KMS-11 (cell line): ENCODE data around the gene GNB1L.

Source experiments
- H2AFZ ChIP-seq: fragments of 200-600 bp; sonication (generic); 2 replicates; pipeline ENCODE4 v1.6.1; 2016; ENCODE audit warnings: antibody characterized with exemption, mixed run types, low read depth
- H3K27ac ChIP-seq: fragments of 200-600 bp; sonication (generic); 2 replicates; pipeline ENCODE4 v1.6.1; 2016; ENCODE audit warnings: mild to moderate bottlenecking, mixed run types
- H3K27me3 ChIP-seq: fragments of 200-600 bp; sonication (generic); 2 replicates; pipeline ENCODE4 v1.6.1; 2017; ENCODE audit warnings: mild to moderate bottlenecking, low read depth, mixed run types, moderate library complexity; ENCODE audit not compliant: insufficient read depth
- H3K36me3 ChIP-seq: fragments of 200-600 bp; sonication (generic); 2 replicates; pipeline ENCODE4 v1.6.1; 2017; ENCODE audit warnings: mild to moderate bottlenecking, mixed run types; ENCODE audit not compliant: insufficient read depth
- H3K4me1 ChIP-seq: fragments of 200-600 bp; sonication (generic); 2 replicates; pipeline ENCODE4 v1.6.1; 2016; ENCODE audit warnings: mild to moderate bottlenecking, low read depth, mixed run types; ENCODE audit not compliant: poor library complexity, severe bottlenecking
- H3K4me2 ChIP-seq: fragments of 200-600 bp; sonication (generic); 2 replicates; pipeline ENCODE4 v1.7.0; 2016; ENCODE audit warnings: mild to moderate bottlenecking, mixed run types
- H3K4me3 ChIP-seq: fragments of 200-600 bp; sonication (generic); IDR thresholded peaks from 2 replicates; pipeline ENCODE4 v1.6.1; 2017; ENCODE audit warnings: low read depth, low read length, mixed read lengths; ENCODE audit not compliant: insufficient read depth
- H3K79me2 ChIP-seq: fragments of 200-600 bp; sonication (generic); 2 replicates; pipeline ENCODE4 v1.6.1; 2016; ENCODE audit warnings: low read depth, mixed run types; ENCODE audit not compliant: insufficient read depth
- H3K9ac ChIP-seq: fragments of 200-600 bp; sonication (generic); 2 replicates; pipeline ENCODE4 v1.6.1; 2016; ENCODE audit warnings: mild to moderate bottlenecking, mixed run types
- H4K20me1 ChIP-seq: fragments of 200-600 bp; sonication (generic); 2 replicates; pipeline ENCODE4 v1.6.1; 2016; ENCODE audit warnings: mild to moderate bottlenecking, mixed run types; ENCODE audit not compliant: insufficient read depth
- CTCF ChIP-seq: fragments of 200-600 bp; sonication (generic); conservative IDR thresholded peaks from 2 replicates; pipeline ENCODE4 v1.6.1; 2017; ENCODE audit warnings: low read depth, mild to moderate bottlenecking, antibody characterized with exemption, low read length, moderate library complexity, mixed read lengths

The GNB1L gene

DNA sequence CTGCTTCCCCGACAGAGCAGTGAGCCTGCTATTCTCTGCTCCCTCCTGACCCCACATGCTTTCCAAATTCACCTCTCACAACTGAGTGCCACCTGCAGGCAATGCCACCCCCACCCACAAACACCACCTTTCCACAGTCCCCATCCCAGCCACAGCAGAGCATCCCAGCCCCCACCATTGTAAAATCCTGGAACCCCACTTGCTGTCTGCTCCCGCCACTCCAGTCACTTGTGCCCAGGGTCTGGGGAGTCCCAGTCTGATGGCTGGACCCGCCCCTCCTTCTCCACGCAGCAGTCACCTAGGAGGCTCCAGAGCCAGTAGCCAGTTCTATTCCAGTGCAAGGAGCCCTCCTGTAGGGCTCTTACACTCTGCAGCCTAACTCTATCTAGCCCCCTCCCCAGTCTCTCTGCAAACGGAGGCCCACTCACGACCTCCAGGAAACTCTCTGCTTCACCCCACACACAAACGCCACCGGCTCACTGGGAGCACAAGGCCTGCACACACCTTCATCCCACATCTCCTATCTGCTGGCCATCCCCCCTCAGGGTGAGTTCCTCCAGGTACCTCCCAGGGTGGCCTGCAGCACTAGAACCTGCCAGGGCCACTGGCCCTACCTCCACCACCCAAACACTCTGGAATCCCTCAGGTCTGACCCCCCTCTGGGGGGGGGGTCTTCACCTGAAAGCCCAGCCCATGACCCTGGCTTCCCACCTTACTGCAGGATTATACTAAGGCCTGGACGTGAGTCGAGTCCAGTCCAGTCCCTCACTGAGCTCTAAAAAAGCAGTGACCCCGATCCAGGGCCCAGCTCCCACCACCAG is 1.4 kb downstream of the GNB1L start:
- TF ChIP-seq CTCF: no peak
- Histone ChIP-seq H3K36me3 (no peaks in the 10 kb centered on the region), H3K4me1 (peaks cover 40% of the 10 kb centered on the region), H3K79me2 (peaks cover 50% of the 10 kb centered on the region), H2AFZ (no peak overlapping the region), H3K4me3 (no peak overlapping the region), H3K9ac (peak overlapping the region; percentile 90; the same call in 1 of the 2 replicates), H3K27ac (no peak overlapping the region), H3K27me3 (no peaks in the 10 kb centered on the region), H3K4me2 (peak overlapping the region; percentile 99), H4K20me1 (no peaks in the 10 kb centered on the region)

DNA sequence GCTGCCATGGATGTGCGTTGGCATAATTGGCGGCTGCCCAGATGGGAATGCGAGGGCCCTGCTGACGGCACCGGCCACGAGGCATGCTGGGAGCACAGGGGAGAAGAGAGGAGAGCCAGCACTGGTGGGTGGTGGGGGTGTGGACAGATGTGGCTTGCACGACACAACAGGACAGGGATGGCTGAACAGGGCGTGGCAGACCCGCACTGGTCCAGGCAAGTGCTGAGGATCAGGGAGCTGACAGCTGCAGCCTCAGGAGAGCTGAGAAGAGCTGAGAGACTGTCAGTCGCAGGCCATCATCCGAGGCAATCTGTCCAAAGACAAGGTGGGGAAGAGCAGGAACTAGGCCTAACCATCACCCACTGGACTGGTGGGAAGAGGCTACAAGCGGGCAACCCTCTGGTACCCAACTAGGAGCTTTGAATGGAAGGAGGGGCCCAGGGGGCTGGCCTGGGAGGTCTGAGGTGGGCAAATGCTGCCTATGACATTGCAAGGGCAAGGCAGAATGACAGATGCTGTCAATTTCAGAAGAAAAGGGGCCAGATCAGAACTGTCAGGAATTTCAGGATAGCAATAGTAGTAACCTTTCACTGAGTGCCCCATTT is 2.4 kb downstream of the GNB1L start:
- no peak overlapping the region for H3K4me3 ChIP-seq
- no peaks in the 10 kb centered on the region for H4K20me1 ChIP-seq
- no peaks in the 10 kb centered on the region for H3K27me3 ChIP-seq
- peaks cover 46% of the 10 kb centered on the region for H3K4me1 ChIP-seq
- no peak overlapping the region for H2AFZ ChIP-seq
- peaks cover 50% of the 10 kb centered on the region for H3K79me2 ChIP-seq
- no peak overlapping the region for H3K9ac ChIP-seq
- no peak for TF ChIP-seq CTCF
- no peak overlapping the region for H3K27ac ChIP-seq
- H3K36me3 ChIP-seq: no peaks in the 10 kb centered on the region
- H3K4me2 ChIP-seq: peak overlapping the region; percentile 99; the same call in 1 of the 2 replicates

DNA sequence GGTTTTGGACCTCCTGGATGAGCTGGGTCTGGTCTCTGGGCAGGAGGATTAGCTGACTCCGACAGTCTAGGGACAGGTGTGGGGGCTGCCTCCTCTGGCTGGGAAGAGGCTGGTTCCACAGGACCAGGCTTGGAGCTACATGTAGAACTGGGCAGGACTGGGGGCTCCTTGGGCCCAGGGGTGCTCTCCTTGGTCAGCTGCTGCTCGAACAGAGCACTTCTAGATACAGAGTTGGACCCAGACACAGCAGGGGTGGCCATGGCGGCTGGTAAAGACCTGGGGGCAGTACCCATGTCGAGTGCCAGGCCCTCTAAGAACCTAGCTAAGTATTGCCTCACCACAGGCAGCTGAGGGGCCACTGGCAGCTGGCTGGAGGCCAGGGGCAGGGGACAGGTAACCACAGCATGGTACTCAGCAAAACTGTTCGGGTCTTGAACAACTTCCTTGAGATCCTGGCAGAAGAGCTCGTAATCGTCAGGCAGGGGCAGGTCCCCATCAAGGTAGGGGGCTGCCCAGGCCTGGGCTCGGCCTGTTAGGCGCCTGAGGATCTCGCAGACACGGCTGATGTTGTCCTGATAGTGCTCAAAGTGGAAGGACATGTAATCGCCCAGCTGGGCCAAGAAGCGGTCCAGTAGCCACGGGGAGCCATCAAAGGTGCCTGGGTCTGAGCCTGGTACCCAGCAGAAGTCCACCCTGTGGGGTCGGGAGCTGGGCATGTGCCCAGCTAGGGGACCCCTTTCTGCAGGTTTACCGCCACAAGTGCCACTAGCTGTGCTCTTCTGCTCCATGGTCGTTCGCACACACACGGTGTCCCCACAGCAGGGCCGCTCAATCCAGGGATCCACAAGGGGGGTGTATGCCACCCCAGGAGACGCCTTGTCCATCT is 3.1 kb downstream of the GNB1L start:
- no peak for TF ChIP-seq CTCF
- H3K79me2 ChIP-seq: peaks cover 46% of the 10 kb centered on the region
- no peak overlapping the region for H3K4me2 ChIP-seq
- H4K20me1 ChIP-seq: no peaks in the 10 kb centered on the region
- no peak overlapping the region for H2AFZ ChIP-seq
- no peaks in the 10 kb centered on the region for H3K36me3 ChIP-seq
- H3K4me3 ChIP-seq: no peak overlapping the region
- no peaks in the 10 kb centered on the region for H3K27me3 ChIP-seq
- no peak overlapping the region for H3K9ac ChIP-seq
- no peak overlapping the region for H3K27ac ChIP-seq
- H3K4me1 ChIP-seq: peaks cover 44% of the 10 kb centered on the region

GRCh38 chr22:19850763-19851109 is 3.9 kb downstream of the GNB1L start:
- Histone ChIP-seq H3K79me2 (peaks cover 38% of the 10 kb centered on the region), H3K4me1 (peaks cover 36% of the 10 kb centered on the region), H3K9ac (no peak overlapping the region), H3K4me2 (no peak overlapping the region), H4K20me1 (no peaks in the 10 kb centered on the region), H2AFZ (no peak overlapping the region), H3K36me3 (no peaks in the 10 kb centered on the region), H3K27me3 (no peaks in the 10 kb centered on the region), H3K27ac (no peak overlapping the region), H3K4me3 (no peak overlapping the region)
- TF ChIP-seq CTCF: no peak
